ENCODE data around the gene ECE1.

Gene ECE1

GRCh38 chr1:21319447-21320407 is 29.5 kb upstream of the ECE1 start:
- Mint-ChIP-seq H3K27ac (peak overlapping the region; percentile 69), H3K4me3 (no peak overlapping the region), H3K36me3 (ENCODE audit: low read depth) (peaks cover 72% of the 10 kb centered on the region), H3K27me3 (no peaks in the 10 kb centered on the region), H3K4me1 (ENCODE audit: low read depth) (peaks cover 71% of the 10 kb centered on the region), H3K9me3 (no peaks in the 10 kb centered on the region)
- DNase-seq: no peak

- H3K36me3 Mint-ChIP-seq (ENCODE audit: low read depth): peaks cover 74% of the 10 kb centered on the region
- H3K27ac Mint-ChIP-seq: peak overlapping the region; percentile 63
- no peak for DNase-seq
- H3K27me3 Mint-ChIP-seq: no peaks in the 10 kb centered on the region
- no peak overlapping the region for H3K4me3 Mint-ChIP-seq
- no peaks in the 10 kb centered on the region for H3K9me3 Mint-ChIP-seq
- peaks cover 67% of the 10 kb centered on the region for H3K4me1 Mint-ChIP-seq (ENCODE audit: low read depth)
Observed at GRCh38 chr1:21318714-21319159, 28.5 kb upstream of the ECE1 start.

- Mint-ChIP-seq H3K4me3 (no peak overlapping the region), H3K27ac (peak overlapping the region; percentile 66), H3K9me3 (no peaks in the 10 kb centered on the region)
Observed at GRCh38 chr1:21318057-21318713, 27.9 kb upstream of the ECE1 start.

GRCh38 chr1:21317690-21318043 is 27.4 kb upstream of the ECE1 start:
- no peak overlapping the region for H3K4me3 Mint-ChIP-seq
- no peaks in the 10 kb centered on the region for H3K27me3 Mint-ChIP-seq
- H3K27ac Mint-ChIP-seq: peak overlapping the region; percentile 66
- H3K4me1 Mint-ChIP-seq (ENCODE audit: low read depth): peaks cover 67% of the 10 kb centered on the region
- H3K36me3 Mint-ChIP-seq (ENCODE audit: low read depth): peaks cover 73% of the 10 kb centered on the region
- no peak for DNase-seq
- no peaks in the 10 kb centered on the region for H3K9me3 Mint-ChIP-seq

More at GRCh38 chr1:21318057-21318713, 27.9 kb upstream of the ECE1 start:
- Mint-ChIP-seq H3K36me3 (ENCODE audit: low read depth) (peaks cover 76% of the 10 kb centered on the region), H3K27me3 (no peaks in the 10 kb centered on the region), H3K4me1 (ENCODE audit: low read depth) (peaks cover 67% of the 10 kb centered on the region)
- no peak for DNase-seq

GRCh38 chr1:21317035-21317689 is 26.9 kb upstream of the ECE1 start:
- H3K4me3 Mint-ChIP-seq: no peak overlapping the region

GRCh38 chr1:21314743-21315396 is 24.6 kb upstream of the ECE1 start:
- H3K4me1 Mint-ChIP-seq (ENCODE audit: low read depth): peaks cover 58% of the 10 kb centered on the region
- H3K4me3 Mint-ChIP-seq: no peak overlapping the region
- H3K9me3 Mint-ChIP-seq: no peaks in the 10 kb centered on the region
- peaks cover 64% of the 10 kb centered on the region for H3K36me3 Mint-ChIP-seq (ENCODE audit: low read depth)
- H3K27ac Mint-ChIP-seq: peak overlapping the region; percentile 67
- no peaks in the 10 kb centered on the region for H3K27me3 Mint-ChIP-seq
- DNase-seq: no peak

More at GRCh38 chr1:21317035-21317689, 26.9 kb upstream of the ECE1 start:
- Mint-ChIP-seq H3K27me3 (no peaks in the 10 kb centered on the region), H3K27ac (no peak overlapping the region), H3K36me3 (ENCODE audit: low read depth) (peaks cover 70% of the 10 kb centered on the region), H3K9me3 (no peaks in the 10 kb centered on the region), H3K4me1 (ENCODE audit: low read depth) (peaks cover 63% of the 10 kb centered on the region)
- DNase-seq: no peak

GRCh38 chr1:21313886-21314721 is 23.8 kb upstream of the ECE1 start:
- Mint-ChIP-seq H3K27ac (peak overlapping the region; percentile 75), H3K9me3 (no peaks in the 10 kb centered on the region), H3K4me3 (no peak overlapping the region), H3K36me3 (ENCODE audit: low read depth) (peaks cover 64% of the 10 kb centered on the region), H3K4me1 (ENCODE audit: low read depth) (peaks cover 58% of the 10 kb centered on the region), H3K27me3 (no peaks in the 10 kb centered on the region)
- no peak for DNase-seq

- DNase-seq: no peak
- H3K4me3 Mint-ChIP-seq: no peak overlapping the region
- H3K27me3 Mint-ChIP-seq: no peaks in the 10 kb centered on the region
- H3K9me3 Mint-ChIP-seq: no peaks in the 10 kb centered on the region
- H3K27ac Mint-ChIP-seq: peak overlapping the region; percentile 75
- H3K36me3 Mint-ChIP-seq (ENCODE audit: low read depth): peaks cover 59% of the 10 kb centered on the region
- peaks cover 60% of the 10 kb centered on the region for H3K4me1 Mint-ChIP-seq (ENCODE audit: low read depth)
Observed at GRCh38 chr1:21313203-21313885, 23.1 kb upstream of the ECE1 start.

GRCh38 chr1:21312407-21312992 is 22.2 kb upstream of the ECE1 start:
- no peak overlapping the region for H3K4me3 Mint-ChIP-seq
- no peaks in the 10 kb centered on the region for H3K27me3 Mint-ChIP-seq
- H3K9me3 Mint-ChIP-seq: no peaks in the 10 kb centered on the region
- peaks cover 64% of the 10 kb centered on the region for H3K4me1 Mint-ChIP-seq (ENCODE audit: low read depth)
- no peak for DNase-seq
- peaks cover 53% of the 10 kb centered on the region for H3K36me3 Mint-ChIP-seq (ENCODE audit: low read depth)
- H3K27ac Mint-ChIP-seq: no peak overlapping the region

- peaks cover 46% of the 10 kb centered on the region for H3K36me3 Mint-ChIP-seq (ENCODE audit: low read depth)
- no peaks in the 10 kb centered on the region for H3K9me3 Mint-ChIP-seq
- no peaks in the 10 kb centered on the region for H3K27me3 Mint-ChIP-seq
- no peak for DNase-seq
- H3K27ac Mint-ChIP-seq: peak overlapping the region; percentile 72
- H3K4me1 Mint-ChIP-seq (ENCODE audit: low read depth): peaks cover 66% of the 10 kb centered on the region
- H3K4me3 Mint-ChIP-seq: no peak overlapping the region
Observed at GRCh38 chr1:21311016-21311415, 20.8 kb upstream of the ECE1 start.

- Mint-ChIP-seq H3K36me3 (ENCODE audit: low read depth) (peaks cover 49% of the 10 kb centered on the region), H3K4me3 (no peak overlapping the region), H3K4me1 (ENCODE audit: low read depth) (peaks cover 76% of the 10 kb centered on the region), H3K9me3 (no peaks in the 10 kb centered on the region), H3K27me3 (no peaks in the 10 kb centered on the region), H3K27ac (peak overlapping the region; percentile 80)
- DNase-seq: no peak
Observed at GRCh38 chr1:21308847-21309652, 18.8 kb upstream of the ECE1 start.

- H3K27me3 Mint-ChIP-seq: no peaks in the 10 kb centered on the region
- H3K9me3 Mint-ChIP-seq: no peaks in the 10 kb centered on the region
- peaks cover 73% of the 10 kb centered on the region for H3K4me1 Mint-ChIP-seq (ENCODE audit: low read depth)
- peaks cover 43% of the 10 kb centered on the region for H3K36me3 Mint-ChIP-seq (ENCODE audit: low read depth)
- DNase-seq: no peak
- no peak overlapping the region for H3K4me3 Mint-ChIP-seq
- H3K27ac Mint-ChIP-seq: peak overlapping the region; percentile 77
Observed at GRCh38 chr1:21308330-21308729, 18.1 kb upstream of the ECE1 start.

Data from activated T-cell treated with anti-CD3 and anti-CD28 coated beads, Interleukin-2, amount 50 U/mL, for 24 hours (primary cell).